HCT116 (cell line): Measurements from ENCODE around the gene LAGE3.

Experiments used
- JUND ChIP-seq: IDR thresholded peaks from 2 replicates; pipeline ENCODE4 v1.6.1; 2012
- POLR2A ChIP-seq: IDR thresholded peaks from 2 replicates; pipeline ENCODE4 v1.7.0; 2011; ENCODE audit warnings: borderline replicate concordance; ENCODE audit not compliant: insufficient read depth, insufficient read length; ENCODE audit errors: extremely low read depth

DNA sequence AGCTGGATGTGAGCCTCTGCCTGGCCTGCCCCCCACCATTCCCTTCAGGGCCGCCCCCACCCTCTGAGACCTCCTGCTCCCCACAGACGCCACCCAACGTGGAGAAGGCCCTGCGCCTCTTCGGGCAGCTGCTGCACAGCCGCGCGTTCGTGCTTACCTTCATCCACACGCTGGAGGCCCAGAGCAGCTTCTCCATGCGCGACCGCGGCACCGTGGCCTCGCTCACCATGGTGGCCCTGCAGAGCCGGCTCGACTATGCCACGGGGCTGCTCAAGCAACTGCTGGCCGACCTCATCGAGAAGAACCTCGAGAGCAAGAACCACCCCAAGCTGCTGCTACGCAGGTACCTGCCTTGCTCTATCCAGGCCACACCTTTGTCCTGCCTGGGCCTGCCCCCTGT lies 10.9 kb downstream of the LAGE3 start:
- no peak for TF ChIP-seq POLR2A
- TF ChIP-seq JUND, result no peak
